HG03066 (cell line): ENCODE data around the gene ALK.
A peak's percentile ranks its signal among the peaks of the same experiment; 100 is the strongest.

ENCODE experiments used
- ATAC-seq: cut with Tn5 transposase; IDR thresholded peaks from one replicate; pipeline ENCODE4 v1.9.1; 2021; ENCODE audit warnings: low read depth; ENCODE audit not compliant: unreplicated experiment

Gene ALK

GRCh38 chr2:29921560-29921915 is at the start of gene ALK:
Gene ALK, minus strand, starts transcription at chr2:29921586. Its CDS starts 927 bp downstream, at chr2:29920659.
- ATAC-seq = no peak

- no peak for ATAC-seq
These were observed 44.9 kb upstream of the ALK start for GRCh38 chr2:29966266-29966665.

- ATAC-seq = no peak
These were observed 42.7 kb upstream of the ALK start for GRCh38 chr2:29963972-29964570.

- ATAC-seq = no peak
These were observed 41.5 kb upstream of the ALK start for GRCh38 chr2:29962922-29963321.

- ATAC-seq = no peak
These were observed 32.9 kb upstream of the ALK start for GRCh38 chr2:29954316-29954715.

- no peak for ATAC-seq
These were observed 31.6 kb upstream of the ALK start for GRCh38 chr2:29952973-29953372.

- no peak for ATAC-seq
These were observed 30.2 kb upstream of the ALK start for GRCh38 chr2:29951576-29951975.

GRCh38 chr2:29950481-29950880 is 29.1 kb upstream of the ALK start:
- no peak for ATAC-seq

GRCh38 chr2:29949042-29949441 is 27.7 kb upstream of the ALK start:
- ATAC-seq = no peak

- ATAC-seq = no peak
These were observed 25.1 kb upstream of the ALK start for GRCh38 chr2:29946505-29946904.

GRCh38 chr2:29942711-29943110 is 21.3 kb upstream of the ALK start:
- no peak for ATAC-seq

- ATAC-seq = no peak
These were observed 19.3 kb upstream of the ALK start for GRCh38 chr2:29940706-29941105.

- no peak for ATAC-seq
These were observed 14.6 kb upstream of the ALK start for GRCh38 chr2:29936020-29936419.

- ATAC-seq = no peak
These were observed 10.4 kb upstream of the ALK start for GRCh38 chr2:29931818-29932217.

- ATAC-seq = peak; percentile 63
These were observed 1.8 kb upstream of the ALK start for GRCh38 chr2:29923110-29923721.

GRCh38 chr2:29922605-29923004 is 1.2 kb upstream of the ALK start:
- ATAC-seq = no peak

GRCh38 chr2:29920631-29921559 is 491 bp downstream of the ALK start:
- no peak for ATAC-seq

- no peak for ATAC-seq
These were observed 1.2 kb downstream of the ALK start for GRCh38 chr2:29920130-29920577.

- no peak for ATAC-seq
These were observed 2.4 kb downstream of the ALK start for GRCh38 chr2:29918941-29919340.

- no peak for ATAC-seq
These were observed 3.6 kb downstream of the ALK start for GRCh38 chr2:29917781-29918180.

GRCh38 chr2:29916571-29916970 is 4.8 kb downstream of the ALK start:
- no peak for ATAC-seq

- no peak for ATAC-seq
These were observed 10.4 kb downstream of the ALK start for GRCh38 chr2:29910960-29911359.
